ENCODE results near the gene CD59.

- TF ChIP-seq CTCF (IDR thresholded peaks at IDR 0.05): no peak
- no peak for TF ChIP-seq POLR2A (IDR thresholded peaks at IDR 0.05)
Observed at GRCh38 chr11:33725496-33725895, 10.7 kb downstream of the CD59 start.

Measured in tibial nerve (tissue), 3 donors.